ENCODE measurements around the gene FBLN7. TPM values are rescaled to one million over a fixed set of nuclear protein-coding genes. Genes with fewer than 3 reads are reported as not detected.

Gene FBLN7
- total and polyA plus RNA-seq, 2 of the 8 experiments (the other 6 are each of a cell fraction or from before 2014, with no cell fraction given): 0.30 to 0.77 TPM

DNA sequence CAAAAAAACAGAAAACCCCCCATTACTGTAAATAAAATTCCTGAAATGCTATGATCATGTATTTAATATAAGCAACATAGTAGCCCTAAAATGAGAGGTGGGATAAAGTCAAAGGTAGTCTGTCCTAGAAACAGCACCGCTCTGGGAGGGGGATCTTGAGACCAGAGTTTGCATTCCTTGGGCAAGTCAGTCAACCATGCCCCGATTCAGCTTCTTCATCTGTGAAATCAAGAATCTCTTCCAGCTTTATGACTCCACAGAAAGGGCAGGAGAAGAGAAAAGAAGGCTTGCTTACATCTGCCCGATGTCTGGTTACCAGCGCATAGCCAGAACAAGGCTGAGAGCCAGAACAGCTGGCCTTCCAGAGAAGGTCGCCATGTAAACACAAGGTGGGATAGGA lies 2.1 kb upstream of the FBLN7 start:
- peaks cover 0 to 6% (median 5%) of the 10 kb centered on the region in 4 experiments; a peak in 4 of 7 replicates for H3K4me1 ChIP-seq (replicated peaks in 1 of 4; ENCODE audit: control insufficient read depth in 3 of 4, insufficient read depth in 4 of 4, low read length in 3 of 4)
- no peak overlapping the region for H3K18ac ChIP-seq (ENCODE audit: extremely low read depth, low read length)
- no peak overlapping the region for H2BK20ac ChIP-seq (ENCODE audit: low read length)
- no peaks in the 10 kb centered on the region for H3K36me3 ChIP-seq (ENCODE audit: control insufficient read depth in 2 of 4, insufficient read depth in 4 of 4, low read length in 3 of 4)
- 88% methylated on average over 5 of the region's 5 CpGs; no CpG with 5 or more reads in 1 of the 2 experiments for WGBS, 2 experiments (ENCODE audit: extremely low coverage in 1 of 2, insufficient coverage in 1 of 2, insufficient read length in 1 of 2, insufficient replicate concordance in 2 of 2, low coverage in 1 of 2, low lambda C conversion rate in 2 of 2, missing lambda C conversion rate in 1 of 2)
- no peak overlapping the region for H4K8ac ChIP-seq (ENCODE audit: extremely low read depth, insufficient read depth, low read length)
- H3K4me3 ChIP-seq (ENCODE audit: extremely low read depth in 1 of 4, insufficient read depth in 2 of 4, low read depth in 3 of 4, low read length in 4 of 4): no peak overlapping the region
- no peak overlapping the region for H3K56ac ChIP-seq (replicated peaks; ENCODE audit: insufficient read length, low read depth, low read length)
- H2BK12ac ChIP-seq (ENCODE audit: low read depth, low read length): no peak overlapping the region
- no peak for DNase-seq (ENCODE audit: low read depth in 1 of 2, low spot score in 2 of 2)
- H2BK15ac ChIP-seq (ENCODE audit: low read length): no peak overlapping the region
- H3K9me3 ChIP-seq (ENCODE audit: insufficient read depth in 2 of 2, low read depth in 1 of 2, low read length in 1 of 2): no peaks in the 10 kb centered on the region; a peak in 1 of 4 replicates
- no peaks in the 10 kb centered on the region for H4K20me1 ChIP-seq (replicated peaks in 1 of 2; ENCODE audit: control insufficient read depth in 1 of 2, insufficient read depth in 2 of 2, low read length in 2 of 2)
- CTCF ChIA-PET (ENCODE audit: partially characterized antibody): interaction anchor here (1.0 to 2.5 kb wide), 3 partner anchors 15 to 126 kb away, joined by 3 to 12 read pairs (median 3); no protein-coding TSS in a partner anchor
- H3K79me2 ChIP-seq (ENCODE audit: control insufficient read depth in 1 of 2, insufficient read depth in 2 of 2, low read length in 2 of 2): no peaks in the 10 kb centered on the region
- no peak overlapping the region for H3K27ac ChIP-seq (ENCODE audit: low read depth, low read length)
- H2AFZ ChIP-seq (ENCODE audit: low read length): no peak overlapping the region
- TF ChIP-seq RFX5 (IDR thresholded peaks at IDR 0.05; ENCODE audit: borderline replicate concordance, low read depth, low read length) (no peak), FOSL1 (IDR thresholded peaks at IDR 0.05; ENCODE audit: insufficient read depth, low read depth, low read length) (no peak), TAF1 (IDR thresholded peaks at IDR 0.05; ENCODE audit: low read depth, low read length) (no peak), JUND (IDR thresholded peaks at IDR 0.05; ENCODE audit: low read length) (no peak), KDM5A (IDR thresholded peaks at IDR 0.05; ENCODE audit: low read length) (no peak)
- no peak overlapping the region for H3K4ac ChIP-seq (replicated peaks; ENCODE audit: insufficient read length, low read depth, low read length)
- no peak overlapping the region for H2AK5ac ChIP-seq (ENCODE audit: low read depth, low read length)
- no peak overlapping the region for H2BK5ac ChIP-seq (ENCODE audit: low read depth, low read length)
- POLR2A ChIA-PET (ENCODE audit: partially characterized antibody): no interaction called here
- H4K91ac ChIP-seq (replicated peaks; ENCODE audit: insufficient read length, low read length): no peak overlapping the region
- peaks cover 10% of the 10 kb centered on the region; the same call in 1 of the 2 replicates for H3K23me2 ChIP-seq (ENCODE audit: low read depth, low read length)
- H3K23ac ChIP-seq (ENCODE audit: insufficient read length): no peak overlapping the region
- H3K79me1 ChIP-seq (ENCODE audit: low read depth, low read length): no peaks in the 10 kb centered on the region
- no peak overlapping the region for H2BK120ac ChIP-seq (replicated peaks; ENCODE audit: low read depth, low read length)
- no peak for FAIRE-seq
- H3K14ac ChIP-seq (ENCODE audit: insufficient read length): no peak overlapping the region
- H4K5ac ChIP-seq (ENCODE audit: insufficient read length, low read depth, low read length): no peak overlapping the region
- peaks cover 25 to 48% (median 39%) of the 10 kb centered on the region in 4 experiments for H3K27me3 ChIP-seq (replicated peaks in 1 of 4; ENCODE audit: control insufficient read depth in 3 of 4, extremely low read depth in 1 of 4, insufficient read depth in 3 of 4, low read length in 3 of 4)
- H3K4me2 ChIP-seq (ENCODE audit: insufficient read depth in 1 of 2, low read depth in 2 of 2, low read length in 2 of 2): no peak overlapping the region
- H3K9ac ChIP-seq (replicated peaks in 1 of 4; ENCODE audit: extremely low read depth in 1 of 4, low read depth in 3 of 4, low read length in 3 of 4): no peak overlapping the region

Data from H1 (cell line).